IPS DF 6.9 (cell line): ENCODE data around the gene C16orf74.

Experiments
- DNase-seq: peaks from one replicate; pipeline ENCODE4 v3.0.0-alpha.2; 2013; ENCODE audit warnings: low read depth, low spot score
- H3K27ac ChIP-seq: one replicate; pipeline ENCODE4 v1.5.1; 2013; ENCODE audit warnings: low read length, control low read depth
- H3K27me3 ChIP-seq: 2 replicates; pipeline ENCODE4 v1.6.1; 2013; ENCODE audit warnings: mild to moderate bottlenecking, low read length; ENCODE audit not compliant: control insufficient read depth, insufficient read depth
- H3K36me3 ChIP-seq: 2 replicates; pipeline ENCODE4 v1.6.1; 2013; ENCODE audit warnings: low read length; ENCODE audit not compliant: control insufficient read depth, insufficient read depth
- H3K4me1 ChIP-seq: 2 replicates; pipeline ENCODE4 v1.6.1; 2013; ENCODE audit warnings: low read length; ENCODE audit not compliant: control insufficient read depth, insufficient read depth
- H3K4me3 ChIP-seq: 2 replicates; pipeline ENCODE4 v1.5.1; 2013; ENCODE audit warnings: mild to moderate bottlenecking, low read length
- H3K9me3 ChIP-seq: 2 replicates; pipeline ENCODE4 v1.6.1; 2013; ENCODE audit warnings: low read length, inconsistent platforms; ENCODE audit not compliant: control insufficient read depth, insufficient read depth
- WGBS: extraction: QIAGEN DNeasy Blood & Tissue Kit; methylation state at CpG from one replicate; pipeline ENCODE4 v1.1.7; 2013; ENCODE audit warnings: mixed read lengths, missing lambda C conversion rate; ENCODE audit not compliant: insufficient read length, insufficient coverage; 5-methylcytosine and 5-hydroxymethylcytosine counted together

C16orf74 gene

GRCh38 chr16:85774811-85775210 is 23.9 kb upstream of the C16orf74 start:
- no CpG with 5 or more reads among the region's 8 CpGs for WGBS
- H3K27ac ChIP-seq: no peak overlapping the region
- peaks cover 10% of the 10 kb centered on the region for H3K36me3 ChIP-seq
- no peaks in the 10 kb centered on the region for H3K9me3 ChIP-seq
- H3K4me1 ChIP-seq: no peaks in the 10 kb centered on the region
- H3K27me3 ChIP-seq: no peaks in the 10 kb centered on the region
- no peak overlapping the region for H3K4me3 ChIP-seq
- no peak for DNase-seq

DNA sequence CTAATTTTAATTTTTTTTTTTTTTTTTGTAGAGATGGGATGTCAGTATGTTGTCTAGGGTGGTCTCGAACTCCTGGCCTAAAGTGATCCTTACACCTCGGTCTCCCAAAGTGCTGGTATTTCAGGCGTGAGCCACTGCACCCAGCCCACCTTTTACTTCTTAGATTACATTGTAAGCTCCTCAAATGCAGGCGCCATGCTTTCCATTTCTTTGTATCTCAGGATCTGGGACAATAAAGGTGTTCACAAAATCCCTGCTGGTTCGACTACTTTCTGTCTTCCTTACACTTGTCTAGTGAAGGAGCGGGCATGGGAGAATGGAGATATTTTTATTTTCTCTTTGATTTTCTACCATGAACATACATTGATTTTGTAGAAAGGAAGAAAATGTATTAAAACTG is 23.2 kb upstream of the C16orf74 start:
- DNase-seq: no peak
- Histone ChIP-seq H3K36me3 (peaks cover 7% of the 10 kb centered on the region; the same call in 1 of the 2 replicates), H3K27ac (no peak overlapping the region), H3K9me3 (no peaks in the 10 kb centered on the region), H3K4me1 (no peaks in the 10 kb centered on the region), H3K4me3 (no peak overlapping the region), H3K27me3 (no peaks in the 10 kb centered on the region)
- no CpG with 5 or more reads among the region's 6 CpGs for whole genome bisulfite sequencing

- no peak overlapping the region for H3K4me3 ChIP-seq
- H3K27me3 ChIP-seq: no peaks in the 10 kb centered on the region
- no peak for DNase-seq
- peaks cover 5% of the 10 kb centered on the region; the same call in 1 of the 2 replicates for H3K4me1 ChIP-seq
- no peak overlapping the region for H3K27ac ChIP-seq
- 0 out of 2 replicates have a peak, but pooled peaks cover 2% of the 10 kb centered on the region for H3K36me3 ChIP-seq
- no peaks in the 10 kb centered on the region for H3K9me3 ChIP-seq
- WGBS: no CpG with 5 or more reads among the region's 6 CpGs
These were observed 22.1 kb upstream of the C16orf74 start for GRCh38 chr16:85773044-85773443.

- no peak overlapping the region for H3K27ac ChIP-seq
These were observed 19.8 kb upstream of the C16orf74 start for GRCh38 chr16:85770741-85771140.

GRCh38 chr16:85768199-85768598 is 17.3 kb upstream of the C16orf74 start:
- no peaks in the 10 kb centered on the region for H3K27me3 ChIP-seq
- H3K4me3 ChIP-seq: no peak overlapping the region
- DNase-seq: no peak
- no peaks in the 10 kb centered on the region for H3K9me3 ChIP-seq
- H3K27ac ChIP-seq: no peak overlapping the region
- WGBS: no CpG with 5 or more reads among the region's 2 CpGs
- H3K4me1 ChIP-seq: peaks cover 7% of the 10 kb centered on the region; the same call in 1 of the 2 replicates
- no peaks in the 10 kb centered on the region for H3K36me3 ChIP-seq

More at GRCh38 chr16:85770741-85771140, 19.8 kb upstream of the C16orf74 start:
- no peaks in the 10 kb centered on the region for H3K9me3 ChIP-seq
- H3K4me1 ChIP-seq: peaks cover 7% of the 10 kb centered on the region; the same call in 1 of the 2 replicates
- DNase-seq: no peak
- H3K4me3 ChIP-seq: no peak overlapping the region
- H3K27me3 ChIP-seq: no peaks in the 10 kb centered on the region
- no peaks in the 10 kb centered on the region for H3K36me3 ChIP-seq
- no CpG with 5 or more reads among the region's 6 CpGs for WGBS

- H3K9me3 ChIP-seq: no peaks in the 10 kb centered on the region
- WGBS: no CpG with 5 or more reads among the region's 8 CpGs
- H3K4me1 ChIP-seq: peaks cover 7% of the 10 kb centered on the region; the same call in 1 of the 2 replicates
- H3K27me3 ChIP-seq: no peaks in the 10 kb centered on the region
- DNase-seq: no peak
- no peak overlapping the region for H3K4me3 ChIP-seq
- no peaks in the 10 kb centered on the region for H3K36me3 ChIP-seq
- no peak overlapping the region for H3K27ac ChIP-seq
These were observed 16.6 kb upstream of the C16orf74 start for GRCh38 chr16:85767531-85767930.

- no peak overlapping the region for H3K27ac ChIP-seq
- no peak overlapping the region for H3K4me3 ChIP-seq
- DNase-seq: no peak
- H3K27me3 ChIP-seq: no peaks in the 10 kb centered on the region
- WGBS: no CpG with 5 or more reads among the region's 8 CpGs
- H3K4me1 ChIP-seq: peaks cover 7% of the 10 kb centered on the region; the same call in 1 of the 2 replicates
- H3K36me3 ChIP-seq: no peaks in the 10 kb centered on the region
- no peaks in the 10 kb centered on the region for H3K9me3 ChIP-seq
These were observed 14.9 kb upstream of the C16orf74 start for GRCh38 chr16:85765767-85766166.

DNA sequence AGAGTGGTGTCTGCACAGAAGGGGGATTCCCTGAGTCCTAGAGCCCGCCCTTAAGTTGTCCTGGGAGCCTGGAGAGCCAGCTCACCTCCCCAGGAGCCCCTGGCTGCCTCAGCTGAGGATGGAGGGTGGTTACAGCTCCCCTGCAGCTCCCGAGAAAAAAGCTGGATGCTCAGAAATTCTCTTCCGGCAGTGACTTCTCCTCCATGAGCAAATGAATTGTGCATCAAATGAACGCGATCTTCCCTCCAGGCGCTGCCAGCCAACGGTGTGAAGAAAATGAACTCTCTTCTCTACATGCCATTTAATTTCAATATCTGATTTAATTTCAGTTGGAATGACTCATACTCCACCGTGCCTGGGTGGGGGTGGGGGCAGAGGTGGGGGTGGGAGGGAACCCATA is 14.3 kb upstream of the C16orf74 start:
- WGBS: no CpG with 5 or more reads among the region's 8 CpGs
- Histone ChIP-seq H3K4me1 (peaks cover 7% of the 10 kb centered on the region; the same call in 1 of the 2 replicates), H3K9me3 (no peaks in the 10 kb centered on the region), H3K4me3 (no peak overlapping the region), H3K36me3 (no peaks in the 10 kb centered on the region), H3K27me3 (no peaks in the 10 kb centered on the region), H3K27ac (no peak overlapping the region)
- DNase-seq: no peak

DNA sequence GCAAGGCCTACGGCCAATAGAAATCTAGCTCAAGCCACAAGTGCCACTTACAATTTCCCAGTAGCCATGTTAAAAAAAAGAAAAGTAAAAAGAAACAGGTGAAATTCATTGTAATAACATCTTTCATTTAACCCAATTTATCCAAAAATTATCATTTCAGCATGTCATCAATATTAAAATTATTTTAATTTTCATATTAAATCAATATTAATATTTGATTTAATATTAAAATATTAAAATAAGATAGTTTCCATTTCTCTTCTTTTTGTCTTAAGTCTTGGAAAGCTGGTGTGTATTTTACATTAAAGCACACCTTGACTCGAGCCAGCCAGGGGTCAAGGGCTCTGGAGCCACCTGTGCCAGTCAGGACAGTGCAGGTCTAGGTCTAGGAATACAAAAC is 12.7 kb upstream of the C16orf74 start:
- no peaks in the 10 kb centered on the region for H3K27me3 ChIP-seq
- WGBS: no CpG with 5 or more reads among the region's 2 CpGs

DNA sequence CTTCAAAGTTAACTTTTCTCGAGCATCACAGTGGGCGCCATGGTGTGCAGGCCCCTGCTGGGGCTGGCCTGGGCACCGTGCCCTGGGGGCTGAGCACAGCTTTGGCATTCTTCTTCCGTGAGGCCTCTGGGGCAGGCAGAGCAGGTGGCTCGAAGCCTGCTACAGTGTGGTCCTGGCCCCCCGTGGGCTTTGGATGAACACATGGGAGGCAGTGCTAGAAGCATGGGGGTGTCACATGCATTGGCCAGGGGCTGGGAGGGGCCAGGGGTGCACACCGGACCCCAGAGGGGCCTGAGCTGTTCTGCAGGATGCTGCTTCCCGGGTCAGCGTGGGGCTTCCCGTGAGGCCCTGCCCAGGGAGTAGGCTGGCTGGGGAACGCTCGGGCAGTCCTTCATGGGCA is 12.1 kb upstream of the C16orf74 start:
- Histone ChIP-seq H3K4me3 (no peak overlapping the region), H3K9me3 (no peaks in the 10 kb centered on the region), H3K27ac (no peak overlapping the region), H3K27me3 (no peaks in the 10 kb centered on the region), H3K36me3 (no peaks in the 10 kb centered on the region), H3K4me1 (peaks cover 1% of the 10 kb centered on the region; the same call in 1 of the 2 replicates)
- no CpG with 5 or more reads among the region's 12 CpGs for WGBS
- no peak for DNase-seq

More for the DNA sequence above, 12.7 kb upstream of the C16orf74 start:
- Histone ChIP-seq H3K4me3 (no peak overlapping the region), H3K4me1 (peaks cover 7% of the 10 kb centered on the region; the same call in 1 of the 2 replicates), H3K36me3 (no peaks in the 10 kb centered on the region), H3K9me3 (no peaks in the 10 kb centered on the region), H3K27ac (no peak overlapping the region)
- DNase-seq: no peak

- no peaks in the 10 kb centered on the region for H3K36me3 ChIP-seq
- no peak for DNase-seq
- no peak overlapping the region for H3K27ac ChIP-seq
- no peaks in the 10 kb centered on the region for H3K27me3 ChIP-seq
- no peaks in the 10 kb centered on the region for H3K9me3 ChIP-seq
- no peaks in the 10 kb centered on the region for H3K4me1 ChIP-seq
- H3K4me3 ChIP-seq: no peak overlapping the region
- no CpG with 5 or more reads among the region's 6 CpGs for WGBS
These were observed 11.0 kb upstream of the C16orf74 start for GRCh38 chr16:85761861-85762260.
